HEK293 (cell line): ENCODE measurements around the gene FBLN2.

Experiments
- ATF2 ChIP-seq: fragments of 450-650 bp; formaldehyde crosslinking; IDR thresholded peaks from 2 replicates; pipeline ENCODE4 v1.5.1; 2016; ENCODE audit warnings: missing biosample characterization, missing genetic modification characterization, low read depth
- CTCF ChIP-seq: fragments of 450-650 bp; formaldehyde crosslinking; IDR thresholded peaks from 2 replicates; pipeline ENCODE4 v1.5.1; 2016; ENCODE audit warnings: missing biosample characterization, missing genetic modification characterization
- ZBTB48 ChIP-seq: fragments of 450-650 bp; formaldehyde crosslinking; IDR thresholded peaks from 2 replicates; pipeline ENCODE4 v1.5.1; 2016; ENCODE audit warnings: missing biosample characterization, missing genetic modification characterization
- ZBTB8A ChIP-seq: fragments of 450-650 bp; formaldehyde crosslinking; IDR thresholded peaks from 2 replicates; pipeline ENCODE4 v1.5.1; 2016; ENCODE audit warnings: missing biosample characterization, missing genetic modification characterization
- ZNF169 ChIP-seq: fragments of 450-650 bp; formaldehyde crosslinking; IDR thresholded peaks from 2 replicates; pipeline ENCODE4 v1.5.1; 2016; ENCODE audit warnings: missing biosample characterization, missing genetic modification characterization
- ZNF292 ChIP-seq: fragments of 450-650 bp; formaldehyde crosslinking; IDR thresholded peaks from 2 replicates; pipeline ENCODE4 v1.5.1; 2016; ENCODE audit warnings: low read depth, missing biosample characterization, missing genetic modification characterization, borderline replicate concordance

GRCh38 chr3:13644341-13645117, 95.6 kb downstream of the FBLN2 start:
- TF ChIP-seq CTCF (tag by site-specific recombination) = no peak
- TF ChIP-seq ZBTB48 (tag by site-specific recombination) = no peak
- no peak for TF ChIP-seq ZNF169
- no peak for TF ChIP-seq ZBTB8A (tag by site-specific recombination)
- no peak for TF ChIP-seq ZNF292
- TF ChIP-seq ATF2 = no peak
